SH-SY5Y (cell line): ENCODE measurements around the gene PSENEN.

Experiments
- GATA2 ChIP-seq: IDR thresholded peaks from 2 replicates; pipeline ENCODE4 v1.6.1; 2011; ENCODE audit warnings: mild to moderate bottlenecking, low read depth, low read length
- GATA3 ChIP-seq: IDR thresholded peaks from 2 replicates; pipeline ENCODE4 v1.6.1; 2011; ENCODE audit warnings: low read depth, mild to moderate bottlenecking, low read length, moderate library complexity

- TF ChIP-seq GATA3 (no peak), GATA2 (no peak)
These were observed 2.9 kb downstream of the PSENEN start, which contains the start of gene LIN37 for GRCh38 chr19:35748106-35749020.
